ENCODE data around the gene NCAPD2.

The NCAPD2 gene

GRCh38 chr12:6507102-6507998, 13.4 kb downstream of the NCAPD2 start:
- Histone ChIP-seq H3K4me3 (ENCODE audit: low read depth, low read length) (no peak overlapping the region), H3K27me3 (ENCODE audit: insufficient read depth, low read depth, severe bottlenecking) (no peaks in the 10 kb centered on the region), H3K9me3 (ENCODE audit: severe bottlenecking) (no peaks in the 10 kb centered on the region), H3K36me3 (peaks cover 82% of the 10 kb centered on the region), H3K27ac (peak overlapping the region; percentile 8; the same call in 1 of the 2 replicates)
- TF ChIP-seq CTCF (IDR thresholded peaks at IDR 0.05; ENCODE audit: low read depth, low read length): no peak
- no peak for DNase-seq

GRCh38 chr12:6508087-6508486, 14.2 kb downstream of the NCAPD2 start:
- Histone ChIP-seq H3K27ac (no peak overlapping the region), H3K27me3 (ENCODE audit: insufficient read depth, low read depth, severe bottlenecking) (no peaks in the 10 kb centered on the region), H3K36me3 (peaks cover 84% of the 10 kb centered on the region), H3K9me3 (ENCODE audit: severe bottlenecking) (no peaks in the 10 kb centered on the region), H3K4me3 (ENCODE audit: low read depth, low read length) (no peak overlapping the region)
- no peak for TF ChIP-seq CTCF (IDR thresholded peaks at IDR 0.05; ENCODE audit: low read depth, low read length)
- no peak for DNase-seq

- Histone ChIP-seq H3K27ac (no peak overlapping the region), H3K9me3 (ENCODE audit: severe bottlenecking) (no peaks in the 10 kb centered on the region), H3K27me3 (ENCODE audit: insufficient read depth, low read depth, severe bottlenecking) (no peaks in the 10 kb centered on the region), H3K4me3 (ENCODE audit: low read depth, low read length) (no peak overlapping the region), H3K36me3 (peaks cover 97% of the 10 kb centered on the region)
- no peak for TF ChIP-seq CTCF (IDR thresholded peaks at IDR 0.05; ENCODE audit: low read depth, low read length)
- DNase-seq: no peak
These were observed 26.3 kb downstream of the NCAPD2 start for GRCh38 chr12:6520186-6520585.

GRCh38 chr12:6522193-6522592, 28.3 kb downstream of the NCAPD2 start:
- no peaks in the 10 kb centered on the region for H3K9me3 ChIP-seq (ENCODE audit: severe bottlenecking)
- H3K4me3 ChIP-seq (ENCODE audit: low read depth, low read length): no peak overlapping the region
- no peak for DNase-seq
- TF ChIP-seq CTCF (IDR thresholded peaks at IDR 0.05; ENCODE audit: low read depth, low read length): no peak
- no peaks in the 10 kb centered on the region for H3K27me3 ChIP-seq (ENCODE audit: insufficient read depth, low read depth, severe bottlenecking)
- H3K36me3 ChIP-seq: peaks cover 97% of the 10 kb centered on the region
- H3K27ac ChIP-seq: no peak overlapping the region

- no peaks in the 10 kb centered on the region for H3K27me3 ChIP-seq (ENCODE audit: insufficient read depth, low read depth, severe bottlenecking)
- no peak overlapping the region for H3K27ac ChIP-seq
- peaks cover 98% of the 10 kb centered on the region for H3K36me3 ChIP-seq
- DNase-seq: no peak
- no peaks in the 10 kb centered on the region for H3K9me3 ChIP-seq (ENCODE audit: severe bottlenecking)
- no peak for TF ChIP-seq CTCF (IDR thresholded peaks at IDR 0.05; ENCODE audit: low read depth, low read length)
- H3K4me3 ChIP-seq (ENCODE audit: low read depth, low read length): no peak overlapping the region
These were observed 29.8 kb downstream of the NCAPD2 start for GRCh38 chr12:6523708-6524107.

Data from WERI-Rb-1 (cell line).